Spleen (tissue), 7 donors: ENCODE measurements around the gene ADRA2B.

Experiments
- POLR2AphosphoS5 ChIP-seq, 3 donors: sonication (generic); formaldehyde crosslinking; IDR thresholded peaks; one replicate each; pipeline ENCODE4 v1.5.1; 2017; ENCODE audit warnings: antibody characterized with exemption in 3 of 3
- TF ChIP-seq, protein P1 (sequence below), 11 experiments: fragments of 200-600 bp in 7 of 11; fragments of 450-650 bp in 4 of 11; sonication (generic) in 4 of 11; IDR thresholded peaks in 8 of 11; conservative IDR thresholded peaks in 3 of 11; 1 replicate in 7 of 11; 2 replicates in 4 of 11; pipeline versions ENCODE4 v1.4.0 to v1.8.0; 2016 to 2021; ENCODE audit warnings: antibody characterized with exemption in 11 of 11, inconsistent platforms in 4 of 11, mild to moderate bottlenecking in 1 of 11
- donor health status: DM: no; HTN: no; CAD: no; lungs with moderate emphysema.
- donor health status: DM: no; HTN: no; CAD: no.
- donor health status: DM: no; HTN: no; CAD: no.

DNA sequence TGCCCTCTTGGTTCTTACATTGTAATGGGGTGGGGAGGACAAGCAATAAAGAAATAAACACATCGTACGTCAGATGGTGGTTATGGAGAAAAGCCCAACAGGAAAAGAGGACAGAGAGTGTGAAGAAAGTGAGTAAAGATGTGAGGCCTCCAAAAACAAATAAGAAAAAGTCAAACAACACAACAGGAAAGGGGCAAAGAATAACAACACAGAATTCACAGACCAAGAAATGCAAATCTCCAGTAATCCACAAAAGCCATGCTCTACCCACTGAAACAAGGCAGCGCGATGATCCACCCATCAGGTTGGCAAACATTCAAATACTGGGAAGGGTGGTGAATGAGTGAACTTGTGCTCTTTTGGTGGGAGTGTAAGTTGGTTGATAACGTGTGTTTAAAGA is 45.5 kb upstream of the ADRA2B start:
- TF ChIP-seq, protein P1, sequence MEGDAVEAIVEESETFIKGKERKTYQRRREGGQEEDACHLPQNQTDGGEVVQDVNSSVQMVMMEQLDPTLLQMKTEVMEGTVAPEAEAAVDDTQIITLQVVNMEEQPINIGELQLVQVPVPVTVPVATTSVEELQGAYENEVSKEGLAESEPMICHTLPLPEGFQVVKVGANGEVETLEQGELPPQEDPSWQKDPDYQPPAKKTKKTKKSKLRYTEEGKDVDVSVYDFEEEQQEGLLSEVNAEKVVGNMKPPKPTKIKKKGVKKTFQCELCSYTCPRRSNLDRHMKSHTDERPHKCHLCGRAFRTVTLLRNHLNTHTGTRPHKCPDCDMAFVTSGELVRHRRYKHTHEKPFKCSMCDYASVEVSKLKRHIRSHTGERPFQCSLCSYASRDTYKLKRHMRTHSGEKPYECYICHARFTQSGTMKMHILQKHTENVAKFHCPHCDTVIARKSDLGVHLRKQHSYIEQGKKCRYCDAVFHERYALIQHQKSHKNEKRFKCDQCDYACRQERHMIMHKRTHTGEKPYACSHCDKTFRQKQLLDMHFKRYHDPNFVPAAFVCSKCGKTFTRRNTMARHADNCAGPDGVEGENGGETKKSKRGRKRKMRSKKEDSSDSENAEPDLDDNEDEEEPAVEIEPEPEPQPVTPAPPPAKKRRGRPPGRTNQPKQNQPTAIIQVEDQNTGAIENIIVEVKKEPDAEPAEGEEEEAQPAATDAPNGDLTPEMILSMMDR (IDR thresholded peaks at IDR 0.05 in 8 of 11, conservative IDR thresholded peaks at IDR 0.05 in 3 of 11): no peak
- peak in 1 of 3 donors; percentile 40 for TF ChIP-seq POLR2AphosphoS5 (IDR thresholded peaks at IDR 0.05)
